NCI-H1436 treated with DMSO at 0.1 percent for 48 hours (cell line): ENCODE results near the gene HHATL.

Source experiments
- DNase-seq: peaks from one replicate; lab custom pipeline; 2025; lab: John Stamatoyannopoulos, UW

The HHATL gene

DNA sequence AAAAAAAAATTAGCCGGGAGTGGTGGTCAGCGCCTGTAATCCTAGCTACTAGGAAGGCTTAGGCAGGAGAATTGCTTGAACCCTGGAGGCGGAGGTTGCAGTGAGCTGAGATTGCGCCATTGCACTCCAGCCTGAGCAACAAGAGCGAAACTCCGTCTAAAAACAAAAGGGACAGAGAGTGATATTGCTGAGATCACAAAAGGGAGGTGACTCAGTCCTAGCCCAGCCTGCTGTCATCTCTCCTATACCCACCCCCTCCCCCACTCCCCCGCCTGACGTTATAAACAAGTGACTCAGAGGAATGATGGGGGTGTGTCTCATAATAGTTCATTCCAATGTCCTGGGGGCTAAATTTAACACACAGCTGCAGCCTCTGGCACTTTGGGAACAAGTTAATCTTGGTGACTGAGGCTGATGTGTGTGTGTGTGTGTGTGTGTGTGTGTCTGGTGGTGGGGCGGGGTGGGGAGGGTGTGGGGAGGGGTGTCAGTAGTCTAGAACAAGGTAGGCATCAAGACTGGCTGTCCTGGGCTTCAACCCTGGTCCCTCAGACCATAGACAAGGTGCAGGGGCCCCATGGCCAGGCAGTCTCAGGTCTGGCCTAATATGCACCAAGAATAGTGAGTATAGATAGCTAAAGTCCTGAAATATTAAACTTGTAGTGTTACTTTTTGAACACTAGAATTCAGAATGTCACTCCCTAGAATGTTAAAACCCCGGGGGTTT, 18.6 kb downstream of the HHATL start:
- DNase-seq = no peak

DNA sequence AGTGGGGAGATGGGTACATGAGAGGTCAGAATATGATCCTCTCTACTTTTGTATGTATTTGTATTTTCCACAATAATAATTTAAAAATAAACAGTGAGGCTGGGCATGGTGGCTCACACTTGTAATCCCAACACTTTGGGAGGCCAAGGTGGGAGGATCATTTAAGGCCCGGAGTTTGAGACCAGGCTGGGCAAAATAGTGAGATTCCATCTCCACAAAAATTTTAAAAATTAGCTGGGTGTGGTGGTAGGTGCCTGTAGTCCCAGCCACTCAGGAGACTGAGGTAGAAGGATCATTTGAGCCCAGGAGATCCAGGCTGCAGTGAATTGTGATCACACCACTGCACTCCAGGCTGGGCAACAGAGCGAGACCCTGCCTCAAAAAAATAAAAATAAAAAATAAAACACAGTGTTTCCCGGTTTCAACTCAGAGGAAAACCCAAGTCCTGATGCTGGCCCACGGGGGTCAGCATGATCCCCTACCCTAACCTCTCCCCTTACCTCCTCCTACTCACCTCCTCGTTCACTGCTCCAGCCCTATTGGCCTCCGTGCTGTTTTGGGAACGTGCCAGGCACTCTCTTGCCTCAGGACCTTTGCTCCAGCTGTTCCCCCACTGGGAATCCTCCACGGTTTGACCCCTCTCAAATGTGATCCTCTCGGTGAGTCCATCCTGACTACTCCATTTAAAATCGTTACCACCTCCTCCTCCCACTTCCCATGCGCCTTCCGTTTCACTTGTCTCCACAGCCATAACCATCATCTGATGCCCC, 20.1 kb downstream of the HHATL start:
- no peak for DNase-seq

DNA sequence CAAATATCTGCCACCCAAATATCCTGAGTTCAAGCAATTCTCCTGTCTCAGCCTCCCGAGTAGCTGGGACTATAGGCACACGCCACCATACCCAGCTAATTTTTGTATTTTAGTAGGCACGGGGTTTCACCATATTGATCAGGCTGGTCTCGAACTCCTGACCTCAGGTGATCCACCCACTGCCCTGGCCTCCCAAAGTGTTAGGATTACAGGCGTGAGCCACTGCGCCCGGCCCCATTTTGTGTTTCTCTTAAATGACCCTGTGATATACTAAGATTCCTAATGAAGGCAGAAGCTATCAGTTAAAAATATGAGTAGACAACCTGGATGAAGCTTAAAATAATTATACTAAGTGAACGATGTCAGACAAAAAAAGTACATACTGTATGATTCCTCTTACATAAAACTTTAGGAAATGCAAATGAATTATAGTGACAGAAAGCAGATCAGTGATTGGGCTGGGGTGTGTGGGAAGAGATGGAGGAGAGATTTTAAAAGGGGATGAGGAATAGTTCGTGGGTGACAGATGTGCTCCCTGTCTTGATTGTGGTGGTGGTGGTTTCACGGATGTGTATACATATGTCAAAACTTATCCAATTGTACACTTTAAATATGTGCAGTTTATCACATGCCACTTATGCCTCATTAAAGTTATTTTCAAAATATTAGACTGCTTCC, 21.1 kb downstream of the HHATL start:
- DNase-seq = no peak

DNA sequence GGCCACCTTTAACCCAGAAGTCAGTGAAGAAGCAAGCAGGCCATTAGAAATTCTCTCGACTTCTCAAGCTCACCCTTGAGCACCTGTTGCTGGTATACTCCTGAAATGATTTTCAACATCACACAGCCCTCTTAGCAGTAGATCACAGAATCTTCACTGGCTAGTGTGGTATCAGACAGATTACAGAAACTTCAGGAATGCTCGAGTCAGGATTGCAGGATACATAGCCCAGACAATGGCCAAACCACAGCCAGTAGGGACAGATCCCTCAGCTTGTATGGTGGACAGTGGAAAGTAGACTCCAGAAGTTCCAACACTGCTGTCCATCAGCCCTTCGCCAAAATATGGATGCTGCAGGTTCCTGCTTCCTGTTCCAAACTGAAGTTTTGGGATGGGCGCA, 21.8 kb downstream of the HHATL start:
- DNase-seq = no peak

DNA sequence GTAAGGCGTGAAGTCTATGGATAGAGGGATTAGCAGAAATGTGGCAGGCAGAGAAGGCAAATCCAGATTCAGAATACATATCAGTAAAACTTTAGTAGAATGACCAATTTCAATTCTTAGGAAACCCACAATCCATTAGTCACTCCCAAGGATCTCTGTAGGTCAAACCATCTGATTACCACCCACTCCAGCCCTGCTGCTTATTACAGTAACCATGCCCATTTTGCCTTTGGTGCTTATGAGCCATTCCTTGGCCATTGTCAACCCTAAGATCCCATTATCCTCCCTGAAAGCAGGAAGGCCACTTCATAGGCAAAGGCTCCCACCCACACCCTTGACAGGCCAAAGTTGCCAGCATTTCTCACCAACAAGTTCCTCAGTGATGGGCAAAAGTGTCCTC, 22.3 kb downstream of the HHATL start:
- no peak for DNase-seq

DNA sequence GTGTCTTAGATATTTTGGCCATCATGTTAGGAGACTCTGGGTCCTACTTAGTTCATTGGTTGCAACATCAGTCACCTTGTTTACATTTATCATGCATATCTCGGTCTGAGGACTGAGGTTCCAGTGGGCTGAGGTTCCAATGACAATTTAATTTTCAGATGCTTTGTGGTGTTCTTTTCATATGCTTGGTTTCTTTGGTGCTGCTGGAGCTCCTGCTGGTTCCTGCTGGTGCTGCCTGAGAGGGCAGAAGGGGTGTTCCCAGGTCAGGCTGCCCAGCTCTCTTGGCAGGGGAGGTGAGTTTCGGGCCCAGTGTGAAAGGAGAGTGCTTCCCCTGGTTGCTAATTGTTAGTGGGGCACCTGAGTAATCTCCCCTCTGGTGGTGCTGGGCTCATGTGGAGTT, 24.2 kb downstream of the HHATL start:
- no peak for DNase-seq

DNA sequence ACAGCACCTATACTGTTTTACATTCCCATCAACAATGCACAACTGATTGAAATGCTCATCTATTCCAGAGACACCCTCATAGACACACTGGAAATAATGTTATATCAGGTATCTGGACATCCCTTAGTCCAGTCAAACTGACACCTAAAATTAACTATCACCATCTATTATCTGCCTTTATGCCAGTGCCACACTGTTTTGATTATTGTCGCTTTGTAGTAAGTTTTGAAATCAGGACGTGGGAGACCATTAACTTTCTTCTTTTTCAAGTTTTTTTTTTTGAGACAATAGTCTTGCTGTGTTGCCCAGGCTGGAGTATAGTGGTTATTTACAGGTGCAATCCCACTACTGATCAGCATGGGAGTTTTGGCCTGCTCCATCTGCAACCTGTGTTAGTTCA, 26.7 kb downstream of the HHATL start:
- DNase-seq = no peak

DNA sequence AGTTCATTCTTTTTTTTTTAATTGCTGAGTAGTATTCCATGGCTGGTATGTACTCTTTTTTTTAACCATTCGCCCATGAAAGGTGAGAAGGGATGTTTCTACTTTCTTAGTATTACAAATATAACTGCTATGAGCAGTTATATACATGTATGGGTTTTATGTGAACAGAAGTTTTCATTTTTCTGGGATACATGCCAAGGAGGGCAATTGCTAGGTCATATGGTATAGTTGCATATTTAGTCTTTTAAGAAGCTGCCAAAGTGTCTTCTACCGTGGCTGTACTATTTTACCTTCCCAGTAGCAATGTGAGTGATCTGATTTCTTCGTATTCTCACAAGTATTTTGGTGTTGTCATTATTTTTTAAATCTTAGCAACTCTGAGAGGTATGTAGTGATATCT, 28.5 kb downstream of the HHATL start:
- no peak for DNase-seq

DNA sequence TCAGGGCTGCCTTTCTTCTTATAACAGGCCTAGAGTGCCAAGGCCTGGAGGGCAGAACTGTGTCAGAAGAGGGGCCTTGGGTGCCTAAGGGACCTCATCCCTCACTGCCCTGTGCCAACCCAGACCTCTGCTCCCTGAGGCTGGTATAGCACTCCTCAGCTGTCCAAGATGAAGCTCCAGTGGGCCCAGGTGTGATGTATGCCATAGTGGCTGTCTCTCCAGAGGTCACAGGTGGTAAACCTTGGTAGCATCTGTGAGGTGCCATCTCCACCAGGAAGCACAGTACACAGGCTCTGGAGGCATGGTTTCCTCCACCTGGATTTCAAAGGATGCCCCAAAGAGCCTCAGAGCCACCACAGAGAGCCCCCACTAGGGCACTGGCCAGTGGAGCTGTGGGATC, 29.5 kb downstream of the HHATL start:
- DNase-seq = no peak

DNA sequence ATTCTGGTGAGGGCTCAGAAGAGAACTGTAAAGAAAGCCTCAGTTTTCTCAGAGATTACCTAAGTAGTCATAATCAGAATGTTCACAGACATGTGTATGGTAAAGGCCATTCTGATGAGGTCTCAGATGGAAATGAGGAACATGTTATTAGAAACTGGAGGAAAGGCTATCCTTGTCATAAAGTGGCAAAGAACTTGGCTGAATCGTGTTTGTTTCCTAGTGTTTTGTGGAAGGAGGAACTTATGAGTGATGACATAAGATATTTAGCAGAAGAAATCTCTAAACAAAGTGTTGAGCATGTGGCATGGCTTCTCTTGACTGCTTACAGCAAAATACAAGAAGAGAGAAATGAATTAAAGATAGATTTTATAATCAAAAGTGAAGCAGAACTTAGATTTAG, 30.1 kb downstream of the HHATL start:
- DNase-seq = no peak

DNA sequence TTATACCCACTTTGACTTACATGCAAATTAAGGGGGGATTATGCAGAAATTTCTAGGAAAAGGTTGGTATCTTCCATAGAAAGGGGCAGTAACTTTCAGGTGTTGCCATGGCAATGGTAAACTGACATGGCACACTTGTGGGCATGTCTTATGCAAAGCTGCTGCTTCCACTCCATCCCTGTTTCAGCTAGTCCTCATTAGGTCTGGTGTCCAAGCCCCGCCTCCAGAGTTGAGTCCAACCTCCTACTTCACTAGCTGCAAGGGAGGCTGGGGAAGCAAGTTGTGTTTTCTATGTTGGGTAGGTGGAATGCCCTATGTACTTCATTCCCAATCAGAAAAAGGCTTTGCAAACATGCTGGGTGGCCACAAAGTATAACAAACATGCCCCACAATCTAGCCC, 31.9 kb downstream of the HHATL start:
- no peak for DNase-seq

DNA sequence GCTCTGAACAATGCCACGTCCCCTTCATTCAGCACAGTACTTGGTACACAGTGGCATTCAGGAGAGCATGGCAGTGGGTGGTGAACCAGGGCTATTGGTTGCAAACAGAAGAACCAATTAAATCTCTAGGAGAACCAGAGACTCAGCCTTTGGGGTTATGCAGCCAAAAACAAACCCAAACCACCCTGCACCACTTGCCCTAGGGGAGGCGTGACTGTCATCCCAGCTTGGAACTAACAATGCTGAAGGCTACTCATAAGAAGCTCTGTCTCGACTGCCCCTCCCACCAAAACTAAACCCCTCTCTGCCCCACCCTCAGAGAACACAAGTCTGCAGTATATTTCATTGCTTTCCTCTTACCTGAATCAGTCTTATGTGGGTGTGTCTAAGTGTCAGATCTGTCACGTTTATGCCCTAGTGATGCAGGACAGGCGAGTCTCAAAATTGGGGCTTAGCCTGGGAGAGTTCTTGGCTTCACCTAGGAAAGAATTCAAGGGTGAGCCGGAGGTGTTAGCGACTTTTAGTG, 32.5 kb downstream of the HHATL start:
- DNase-seq = no peak

DNA sequence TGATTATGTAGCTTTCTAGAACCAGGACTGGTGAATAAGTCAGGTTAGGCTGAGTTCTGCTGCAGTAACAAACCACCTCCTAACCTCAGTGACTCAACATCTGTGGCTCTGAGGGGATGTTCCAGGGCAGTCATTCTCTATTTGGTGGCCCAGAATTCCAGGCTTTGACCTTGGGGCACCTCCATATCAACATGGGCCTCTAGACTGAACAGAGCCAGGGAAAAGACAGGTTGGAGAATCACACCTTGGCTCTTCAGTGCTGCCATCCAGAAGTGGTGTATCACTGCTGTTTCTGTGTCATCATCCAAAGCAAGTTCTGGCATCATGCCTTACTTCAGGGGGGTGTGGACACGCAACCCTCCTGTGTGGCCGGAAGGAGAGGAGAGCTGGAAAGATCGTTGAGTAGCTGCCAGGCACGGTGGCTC, 33.8 kb downstream of the HHATL start:
- no peak for DNase-seq

DNA sequence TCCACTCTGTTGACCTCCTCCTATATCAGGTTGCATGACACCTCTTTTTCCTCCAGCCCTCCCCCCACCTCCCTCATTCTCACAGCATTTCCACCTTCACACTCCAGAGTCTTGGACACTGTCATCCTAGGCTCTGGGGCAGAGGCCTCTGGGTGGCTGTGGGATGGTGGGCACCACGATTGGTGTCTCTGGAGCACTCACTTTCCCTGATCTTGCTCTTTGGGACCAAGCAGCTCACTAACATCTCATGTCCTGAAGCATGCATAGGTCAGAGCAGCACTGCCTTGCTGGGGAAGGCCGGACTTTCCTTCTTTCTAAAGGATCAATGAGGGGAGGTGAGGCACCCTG, 34.2 kb downstream of the HHATL start:
- no peak for DNase-seq

DNA sequence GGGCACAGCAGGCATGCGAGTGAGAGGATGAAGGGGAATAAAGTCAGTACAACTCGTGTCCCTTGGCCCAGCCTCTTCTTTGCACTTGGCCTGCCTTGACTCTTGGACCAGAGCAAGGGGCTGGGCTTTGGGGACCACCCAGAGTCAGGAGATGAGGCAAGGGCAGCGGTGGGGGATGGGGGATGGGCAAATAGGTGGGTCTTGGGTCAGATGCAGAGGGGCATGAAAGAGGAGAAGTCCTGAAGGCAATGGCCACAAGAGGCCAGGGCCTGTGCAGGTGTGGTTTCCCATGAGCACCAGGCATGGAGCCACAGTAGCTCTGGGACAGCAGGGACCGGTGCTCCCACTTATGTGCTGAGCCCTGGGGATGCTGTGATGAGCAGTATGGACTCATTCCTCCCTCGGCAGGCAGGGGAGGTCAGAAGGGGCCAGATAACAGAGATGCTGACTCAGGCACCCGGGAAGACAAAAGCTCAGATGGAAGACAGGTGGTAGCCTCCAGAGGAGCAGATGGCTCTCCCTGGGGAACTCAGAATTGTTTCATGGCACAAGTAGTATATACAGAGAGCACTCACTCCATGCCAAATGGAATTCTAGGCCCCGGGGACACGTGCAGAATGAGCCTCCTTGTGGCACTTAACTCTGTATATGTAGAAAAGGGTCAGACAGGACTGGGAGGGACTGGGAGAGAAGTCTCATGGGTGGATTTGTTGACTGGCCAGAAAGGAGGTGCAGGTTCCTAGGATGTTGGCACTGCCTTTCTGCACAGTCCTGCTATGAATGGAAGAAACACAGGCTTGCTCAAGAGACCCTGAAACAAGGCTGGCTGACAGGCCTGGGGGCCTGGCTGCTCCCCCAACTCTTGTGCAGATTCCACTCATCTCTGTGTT, 34.8 kb downstream of the HHATL start:
- DNase-seq = no peak

DNA sequence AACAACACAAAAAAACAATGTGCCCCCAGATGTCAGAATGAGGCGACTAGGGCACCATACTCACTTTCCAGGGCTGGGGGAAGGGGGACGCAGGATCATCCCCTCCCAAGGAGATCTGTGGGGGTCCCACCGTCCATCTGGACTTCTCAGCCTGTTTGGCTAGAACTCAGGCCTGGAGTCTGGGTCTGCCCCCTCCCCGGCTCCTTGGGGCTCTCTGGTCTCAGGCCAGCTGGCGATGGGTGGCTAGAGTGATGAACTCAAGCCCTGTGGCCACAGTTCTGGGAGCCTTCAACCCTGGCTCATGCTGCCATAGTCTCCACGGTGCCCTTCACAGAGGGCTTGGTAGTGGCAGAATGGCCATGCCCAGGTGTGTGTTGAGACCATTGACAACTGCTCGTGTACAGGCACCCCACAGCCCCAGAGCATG, 35.5 kb downstream of the HHATL start:
- no peak for DNase-seq

DNA sequence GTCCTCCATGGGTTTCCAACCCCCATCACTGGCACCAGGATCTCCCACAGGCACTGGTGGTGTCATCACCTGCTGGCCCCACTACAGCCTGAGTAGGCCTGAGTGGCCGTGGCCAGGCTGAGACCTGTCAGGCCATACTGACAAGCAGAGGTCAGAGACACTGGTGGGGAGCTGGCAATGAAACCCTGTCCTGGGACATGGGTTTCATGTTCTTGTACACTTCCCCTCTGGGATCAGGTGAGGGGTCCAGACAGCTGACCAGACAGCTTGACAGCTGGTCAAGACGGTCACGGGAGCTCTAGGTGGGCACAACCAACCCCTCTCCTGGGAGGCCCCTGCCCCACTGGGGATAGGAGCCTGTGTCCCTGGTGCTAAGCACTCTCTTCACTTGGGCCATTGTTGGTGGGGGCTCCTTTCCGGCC, 36.0 kb downstream of the HHATL start:
- no peak for DNase-seq

DNA sequence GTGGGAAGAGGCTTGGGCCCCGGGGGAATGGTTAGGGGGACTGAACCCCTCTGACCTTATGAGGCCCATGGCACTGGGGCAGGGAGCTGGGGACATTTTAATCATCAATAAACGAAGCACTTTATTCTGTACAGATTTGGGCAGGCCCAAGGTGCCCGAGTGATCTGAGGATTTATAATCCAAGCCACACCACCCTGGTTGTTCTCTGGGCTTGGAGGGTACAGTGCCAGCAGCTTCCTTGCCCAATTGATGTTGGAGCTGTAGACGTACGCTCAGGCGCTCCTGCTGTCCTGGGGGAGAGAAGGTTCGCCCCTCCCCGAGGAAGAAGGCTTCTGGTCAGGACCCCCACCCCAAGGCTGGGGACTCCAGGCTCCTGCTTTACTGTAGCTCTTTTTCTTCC, 36.6 kb downstream of the HHATL start:
- DNase-seq = no peak

DNA sequence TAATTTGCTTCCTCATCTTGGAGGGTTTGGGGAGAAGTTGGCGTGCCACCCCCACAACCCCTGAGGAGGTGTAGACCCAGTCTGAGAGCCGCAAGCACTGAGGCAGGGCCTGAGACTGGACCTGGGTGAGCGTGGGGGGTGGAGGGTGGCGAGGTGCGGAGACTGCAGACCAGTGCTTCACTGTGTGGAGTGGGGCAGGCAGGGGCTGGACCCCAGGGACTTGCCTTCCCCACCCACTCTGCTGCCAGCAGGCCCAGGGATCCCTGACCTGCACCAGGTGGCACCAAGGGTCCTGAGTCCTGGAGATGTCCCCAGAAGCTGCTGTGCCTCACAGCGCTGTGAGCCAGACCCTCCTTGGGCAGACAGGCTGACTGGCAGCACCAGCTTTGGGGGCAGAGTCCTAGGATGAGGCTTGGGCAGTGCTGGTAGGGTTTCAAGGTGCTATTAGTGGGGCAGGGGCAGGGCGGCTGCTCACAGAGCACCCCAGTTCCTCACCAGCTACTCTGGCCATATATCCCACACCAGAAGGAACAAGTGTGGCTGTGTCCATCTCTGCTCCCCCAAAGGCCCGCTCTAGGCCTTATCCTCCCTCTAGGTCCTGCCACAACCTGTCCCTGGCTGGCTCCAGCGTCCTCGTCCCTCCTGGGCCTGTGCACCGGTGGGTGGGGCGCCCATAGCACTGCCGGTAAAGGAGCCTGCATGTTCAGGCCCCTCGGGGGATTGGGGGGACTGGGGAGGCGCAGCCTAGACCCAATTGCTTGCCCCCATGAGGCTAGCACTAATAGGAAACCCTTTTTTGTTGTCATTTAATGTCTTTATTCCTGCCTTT, 37.3 kb downstream of the HHATL start:
- no peak for DNase-seq

DNA sequence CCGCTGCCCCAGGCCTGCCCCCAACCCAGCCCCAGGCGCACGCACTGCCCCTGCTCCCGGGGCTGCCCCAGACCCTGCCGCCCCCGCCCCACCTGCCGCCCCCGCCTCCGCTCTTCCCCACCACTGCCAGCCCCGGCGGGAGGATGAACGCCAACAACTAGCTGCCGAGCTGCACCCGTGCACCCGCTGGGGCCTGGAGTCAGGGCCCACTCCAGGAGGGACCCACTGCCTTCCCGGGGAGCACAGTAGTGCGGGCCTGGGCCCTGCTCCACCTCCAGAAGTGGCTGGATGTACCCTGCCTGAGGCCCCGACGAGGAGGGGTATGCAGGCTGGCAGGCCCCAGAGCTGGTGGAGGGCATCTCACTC, 38.2 kb downstream of the HHATL start:
- no peak for DNase-seq
